KMS-11 (cell line): ENCODE results near the gene ERICH3.
A peak's percentile ranks its signal among the peaks of the same experiment; 100 is the strongest.

ENCODE experiments used
- H2AFZ ChIP-seq: fragments of 200-600 bp; sonication (generic); 2 replicates; pipeline ENCODE4 v1.6.1; 2016; ENCODE audit warnings: antibody characterized with exemption, mixed run types, low read depth
- H3K27ac ChIP-seq: fragments of 200-600 bp; sonication (generic); 2 replicates; pipeline ENCODE4 v1.6.1; 2016; ENCODE audit warnings: mild to moderate bottlenecking, mixed run types
- H3K27me3 ChIP-seq: fragments of 200-600 bp; sonication (generic); 2 replicates; pipeline ENCODE4 v1.6.1; 2017; ENCODE audit warnings: mild to moderate bottlenecking, low read depth, mixed run types, moderate library complexity; ENCODE audit not compliant: insufficient read depth
- H3K36me3 ChIP-seq: fragments of 200-600 bp; sonication (generic); 2 replicates; pipeline ENCODE4 v1.6.1; 2017; ENCODE audit warnings: mild to moderate bottlenecking, mixed run types; ENCODE audit not compliant: insufficient read depth
- H3K4me1 ChIP-seq: fragments of 200-600 bp; sonication (generic); 2 replicates; pipeline ENCODE4 v1.6.1; 2016; ENCODE audit warnings: mild to moderate bottlenecking, low read depth, mixed run types; ENCODE audit not compliant: poor library complexity, severe bottlenecking
- H3K4me2 ChIP-seq: fragments of 200-600 bp; sonication (generic); 2 replicates; pipeline ENCODE4 v1.7.0; 2016; ENCODE audit warnings: mild to moderate bottlenecking, mixed run types
- H3K4me3 ChIP-seq: fragments of 200-600 bp; sonication (generic); IDR thresholded peaks from 2 replicates; pipeline ENCODE4 v1.6.1; 2017; ENCODE audit warnings: low read depth, low read length, mixed read lengths; ENCODE audit not compliant: insufficient read depth
- H3K79me2 ChIP-seq: fragments of 200-600 bp; sonication (generic); 2 replicates; pipeline ENCODE4 v1.6.1; 2016; ENCODE audit warnings: low read depth, mixed run types; ENCODE audit not compliant: insufficient read depth
- H3K9ac ChIP-seq: fragments of 200-600 bp; sonication (generic); 2 replicates; pipeline ENCODE4 v1.6.1; 2016; ENCODE audit warnings: mild to moderate bottlenecking, mixed run types
- H4K20me1 ChIP-seq: fragments of 200-600 bp; sonication (generic); 2 replicates; pipeline ENCODE4 v1.6.1; 2016; ENCODE audit warnings: mild to moderate bottlenecking, mixed run types; ENCODE audit not compliant: insufficient read depth
- CTCF ChIP-seq: fragments of 200-600 bp; sonication (generic); conservative IDR thresholded peaks from 2 replicates; pipeline ENCODE4 v1.6.1; 2017; ENCODE audit warnings: low read depth, mild to moderate bottlenecking, antibody characterized with exemption, low read length, moderate library complexity, mixed read lengths

ERICH3 gene

GRCh38 chr1:74690909-74691308 lies 17.3 kb upstream of the ERICH3 start:
- Histone ChIP-seq H3K36me3 (no peaks in the 10 kb centered on the region), H2AFZ (no peak overlapping the region), H3K4me1 (peaks cover 12% of the 10 kb centered on the region), H3K27me3 (no peaks in the 10 kb centered on the region), H3K4me2 (no peak overlapping the region), H3K4me3 (no peak overlapping the region), H3K79me2 (no peaks in the 10 kb centered on the region), H4K20me1 (no peaks in the 10 kb centered on the region), H3K9ac (no peak overlapping the region), H3K27ac (no peak overlapping the region)
- no peak for TF ChIP-seq CTCF

- Histone ChIP-seq H3K4me3 (no peak overlapping the region), H3K4me1 (peaks cover 12% of the 10 kb centered on the region), H3K27me3 (no peaks in the 10 kb centered on the region), H3K4me2 (no peak overlapping the region), H3K27ac (no peak overlapping the region; the same call in 1 of the 2 replicates), H4K20me1 (no peaks in the 10 kb centered on the region), H3K36me3 (no peaks in the 10 kb centered on the region), H3K79me2 (no peaks in the 10 kb centered on the region), H2AFZ (peak overlapping the region; percentile 61), H3K9ac (no peak overlapping the region)
- no peak for TF ChIP-seq CTCF
Measured at GRCh38 chr1:74690364-74690696, 16.7 kb upstream of the ERICH3 start.

- Histone ChIP-seq H3K4me1 (peaks cover 12% of the 10 kb centered on the region), H3K4me2 (no peak overlapping the region), H2AFZ (peak overlapping the region; percentile 61), H3K27ac (no peak overlapping the region; the same call in 1 of the 2 replicates), H3K79me2 (no peaks in the 10 kb centered on the region), H3K27me3 (no peaks in the 10 kb centered on the region), H3K9ac (no peak overlapping the region), H4K20me1 (no peaks in the 10 kb centered on the region), H3K36me3 (no peaks in the 10 kb centered on the region), H3K4me3 (no peak overlapping the region)
- peak; percentile 73 for TF ChIP-seq CTCF
Measured at GRCh38 chr1:74689621-74690363, 16.2 kb upstream of the ERICH3 start.

GRCh38 chr1:74686928-74687327 lies 13.3 kb upstream of the ERICH3 start:
- Histone ChIP-seq H3K36me3 (no peaks in the 10 kb centered on the region), H3K4me2 (no peak overlapping the region), H3K9ac (no peak overlapping the region), H4K20me1 (no peaks in the 10 kb centered on the region), H3K79me2 (no peaks in the 10 kb centered on the region), H3K27me3 (no peaks in the 10 kb centered on the region), H2AFZ (no peak overlapping the region), H3K4me1 (peaks cover 12% of the 10 kb centered on the region), H3K27ac (no peak overlapping the region), H3K4me3 (no peak overlapping the region)
- no peak for TF ChIP-seq CTCF
